DMS79 (cell line): Measurements from ENCODE around the gene KCNH5.

Source experiments
- DNase-seq: peaks from one replicate; lab custom pipeline; 2025; lab: John Stamatoyannopoulos, UW

Gene KCNH5

DNA sequence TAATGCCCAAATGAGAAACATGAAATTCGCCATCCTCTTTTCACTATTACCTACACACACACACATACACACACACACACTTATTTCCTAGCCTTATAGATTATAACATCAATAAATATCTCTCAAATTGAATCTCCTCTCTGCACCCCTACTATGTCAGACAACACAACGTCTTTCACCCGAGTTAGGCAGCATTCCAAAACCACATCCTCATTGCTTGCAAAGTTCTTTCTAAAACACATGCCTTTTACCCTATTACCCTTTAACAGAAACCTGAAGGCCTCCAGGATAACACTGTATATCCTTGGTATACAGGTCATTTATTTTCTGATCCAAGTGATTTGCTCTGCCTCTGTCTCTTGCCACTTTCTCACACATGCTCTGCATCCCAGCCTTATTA lies 56.3 kb downstream of the KCNH5 start:
- DNase-seq = no peak

GRCh38 chr14:62983821-62984220 lies 61.4 kb downstream of the KCNH5 start:
- DNase-seq = no peak

DNA sequence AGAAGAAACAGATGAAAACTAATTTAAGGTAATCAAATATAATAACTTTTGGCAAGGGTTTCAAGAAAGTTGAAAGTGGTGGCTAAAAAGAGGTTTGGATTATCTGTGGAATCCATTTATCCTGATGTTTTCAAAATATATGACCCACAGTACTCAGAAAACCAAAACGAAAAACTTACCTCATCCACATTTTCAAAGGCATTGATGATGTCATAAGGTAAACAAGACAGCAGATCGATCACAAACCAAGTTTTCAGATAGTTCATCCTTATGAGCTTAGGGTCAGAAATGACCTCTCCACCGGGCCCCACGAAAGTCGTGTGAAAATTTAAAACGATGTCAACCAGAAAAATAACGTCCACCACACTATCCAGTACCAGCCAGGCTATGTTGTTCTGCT lies 64.6 kb downstream of the KCNH5 start:
- no peak for DNase-seq

DNA sequence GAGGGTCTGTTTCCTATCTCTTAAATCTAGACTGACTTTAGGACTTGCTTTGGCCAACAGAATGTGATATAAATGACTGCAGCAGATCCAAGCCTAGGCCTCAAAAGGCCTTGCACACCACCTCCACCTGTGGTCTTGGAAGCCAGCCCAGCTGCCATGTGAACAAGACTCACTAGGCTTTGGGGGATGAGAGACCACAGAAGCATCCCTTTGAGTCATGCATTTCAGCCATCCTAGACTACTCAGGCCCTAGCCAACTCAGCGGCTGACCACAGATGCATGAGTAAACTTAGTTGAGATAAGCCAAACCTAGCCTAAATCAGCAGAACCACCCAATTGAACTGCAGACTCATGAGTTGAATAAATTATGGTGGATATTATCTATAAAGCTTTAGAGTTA lies 87.7 kb downstream of the KCNH5 start:
- DNase-seq = no peak

DNA sequence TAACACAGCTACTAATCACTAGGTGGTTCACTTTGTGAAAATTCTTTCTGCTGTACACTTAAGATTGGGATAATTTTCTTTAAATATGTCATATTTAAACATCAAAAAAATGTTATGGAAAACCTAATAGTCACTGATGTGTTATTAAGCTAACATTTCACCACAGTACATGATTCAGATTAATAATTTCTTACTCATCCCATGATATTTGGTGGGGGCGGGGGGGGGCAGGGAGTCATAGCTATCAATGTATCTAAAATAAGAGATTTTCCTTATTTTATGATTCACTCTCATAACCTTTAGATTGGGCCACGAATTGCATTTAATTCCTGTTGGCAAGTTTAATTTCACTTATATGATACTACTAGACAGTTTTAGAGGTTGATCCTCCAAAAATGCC lies 88.8 kb downstream of the KCNH5 start:
- DNase-seq = no peak

GRCh38 chr14:62954165-62954564 lies 91.1 kb downstream of the KCNH5 start:
- no peak for DNase-seq

DNA sequence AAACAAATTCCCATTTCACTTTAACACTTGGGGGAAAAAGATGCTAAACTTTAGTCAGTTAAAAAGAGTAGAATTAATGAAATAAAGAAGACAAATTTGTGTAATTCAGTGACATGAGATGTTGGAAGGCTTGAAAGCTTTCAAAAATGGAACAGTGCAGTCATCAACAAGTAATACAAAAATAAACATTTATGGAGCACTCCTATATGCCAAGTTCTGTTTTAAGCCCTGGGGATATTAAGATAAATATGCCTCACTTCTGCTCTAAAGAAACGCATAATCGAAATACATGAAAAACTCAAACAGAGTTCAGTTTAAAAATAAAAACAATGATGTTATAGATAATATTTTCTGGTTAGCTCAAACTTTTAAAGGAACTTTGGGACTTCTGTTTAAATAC lies 93.0 kb downstream of the KCNH5 start:
- DNase-seq = no peak

DNA sequence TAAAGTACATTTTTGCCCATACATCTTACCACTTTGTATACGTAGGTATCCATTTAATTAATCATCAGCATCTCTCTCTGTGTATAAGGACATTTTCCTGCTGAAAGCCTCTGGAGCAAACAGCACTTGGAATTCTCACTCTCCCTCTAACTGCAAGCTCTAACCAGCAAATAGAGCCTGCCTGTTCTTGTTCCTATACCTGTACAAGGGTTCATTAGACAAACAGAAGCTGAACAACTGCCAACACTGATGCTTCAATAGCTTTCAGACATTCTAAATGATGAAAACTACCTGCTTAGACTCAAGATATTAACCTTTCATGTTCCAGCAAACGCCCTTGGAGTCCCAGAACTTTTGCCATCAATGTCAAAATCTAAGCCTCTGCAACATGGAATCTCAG lies 98.0 kb downstream of the KCNH5 start:
- DNase-seq = peak; percentile 11

DNA sequence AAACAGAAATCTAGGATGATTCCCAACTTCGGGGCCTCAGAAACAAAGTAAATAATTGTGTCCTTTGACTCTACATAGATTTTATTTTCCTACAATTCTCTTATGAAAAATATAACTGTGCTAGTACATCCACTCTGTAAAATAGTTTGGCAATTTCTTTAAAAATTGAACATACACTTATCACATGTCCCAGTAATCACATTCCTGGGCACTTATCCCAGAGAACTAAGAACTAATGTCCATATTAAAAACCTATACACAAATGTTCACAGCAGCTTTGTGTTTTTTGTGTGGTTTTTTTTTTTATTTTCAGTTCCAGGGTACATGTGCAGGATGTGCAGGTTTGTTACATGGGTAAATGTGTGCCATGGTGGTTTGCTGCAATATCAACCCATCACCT lies 99.0 kb downstream of the KCNH5 start:
- DNase-seq = no peak

DNA sequence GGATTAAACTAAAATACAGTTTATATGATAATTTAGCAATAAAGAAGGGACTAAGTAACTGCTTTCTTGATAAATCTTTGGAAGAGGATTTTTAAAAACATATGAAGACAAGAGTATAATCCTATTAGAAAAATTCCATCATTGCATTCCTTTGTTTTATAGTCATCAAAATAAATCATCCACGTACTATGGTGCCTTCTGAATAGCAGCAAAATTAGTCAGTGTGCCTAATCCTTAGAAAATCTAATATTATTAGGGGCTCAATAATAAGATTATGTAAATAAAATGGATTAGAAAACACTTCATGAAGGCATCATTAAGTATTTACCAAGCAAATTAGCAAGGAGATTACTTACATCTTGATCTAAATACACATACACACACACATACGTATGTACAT lies 102.1 kb downstream of the KCNH5 start:
- no peak for DNase-seq

- no peak for DNase-seq
Observed at GRCh38 chr14:62939970-62940369, 105.3 kb downstream of the KCNH5 start.

GRCh38 chr14:62938778-62939177 lies 106.5 kb downstream of the KCNH5 start:
- no peak for DNase-seq

DNA sequence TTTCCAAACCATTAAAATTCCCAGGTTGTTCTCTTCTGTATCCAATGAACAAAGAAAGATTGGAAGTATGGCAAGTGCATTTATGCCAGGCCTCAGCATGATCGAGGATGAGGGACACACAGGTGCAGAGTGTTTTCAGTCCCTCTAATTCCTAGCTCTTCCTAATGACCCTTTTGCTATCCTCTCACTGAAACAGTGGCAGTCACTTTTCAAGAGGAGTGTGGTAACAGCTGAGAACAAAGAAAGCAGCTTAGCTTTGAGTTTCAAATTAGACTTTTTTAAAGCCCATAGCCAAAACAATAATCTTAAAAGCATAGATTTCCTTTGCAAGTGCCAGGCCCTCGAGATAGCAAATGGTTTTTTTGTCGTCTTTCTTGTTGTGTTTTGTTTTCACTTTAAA lies 110.8 kb downstream of the KCNH5 start:
- no peak for DNase-seq

- no peak for DNase-seq
Observed at GRCh38 chr14:62921466-62921865, 123.8 kb downstream of the KCNH5 start.

DNA sequence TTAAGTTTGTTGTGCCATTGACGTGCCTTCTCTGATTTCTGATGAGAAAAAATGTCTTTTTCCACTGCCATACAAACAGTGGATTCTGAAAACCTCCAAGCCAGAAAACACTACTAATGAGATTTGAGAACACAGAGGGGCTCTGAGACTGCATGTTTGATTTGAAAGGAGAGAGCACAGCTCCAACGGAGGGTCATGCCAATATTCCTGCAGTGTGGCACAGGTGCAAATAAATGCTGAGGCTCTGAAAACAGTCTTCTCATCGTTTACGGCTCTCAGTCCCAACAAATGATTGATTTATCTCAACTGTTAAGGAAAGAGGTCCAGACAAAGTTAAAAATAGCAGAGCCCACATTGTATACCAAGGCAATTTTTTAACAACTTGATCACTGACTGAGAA lies 128.7 kb downstream of the KCNH5 start:
- DNase-seq = no peak

DNA sequence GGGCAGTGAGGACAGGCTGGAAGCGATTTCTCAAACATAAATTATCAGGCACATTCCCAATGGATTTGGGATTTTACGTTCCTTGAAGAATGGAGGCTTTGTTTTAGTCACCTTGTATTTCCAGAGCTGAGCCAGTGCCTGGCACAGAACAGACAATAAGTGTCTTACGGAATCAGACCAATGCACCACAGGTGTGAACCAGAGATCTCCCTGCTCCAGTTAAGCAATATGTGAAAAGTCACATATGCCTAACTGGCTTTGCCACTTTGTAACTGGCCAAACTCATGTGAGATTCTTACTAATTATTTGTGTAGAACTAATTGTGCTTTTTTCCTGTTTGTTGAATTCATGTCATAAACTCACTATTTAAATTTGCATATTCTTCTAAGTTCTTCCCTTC lies 130.4 kb downstream of the KCNH5 start:
- DNase-seq = no peak

- DNase-seq = no peak
Observed at GRCh38 chr14:62914025-62914424, 131.2 kb downstream of the KCNH5 start.

DNA sequence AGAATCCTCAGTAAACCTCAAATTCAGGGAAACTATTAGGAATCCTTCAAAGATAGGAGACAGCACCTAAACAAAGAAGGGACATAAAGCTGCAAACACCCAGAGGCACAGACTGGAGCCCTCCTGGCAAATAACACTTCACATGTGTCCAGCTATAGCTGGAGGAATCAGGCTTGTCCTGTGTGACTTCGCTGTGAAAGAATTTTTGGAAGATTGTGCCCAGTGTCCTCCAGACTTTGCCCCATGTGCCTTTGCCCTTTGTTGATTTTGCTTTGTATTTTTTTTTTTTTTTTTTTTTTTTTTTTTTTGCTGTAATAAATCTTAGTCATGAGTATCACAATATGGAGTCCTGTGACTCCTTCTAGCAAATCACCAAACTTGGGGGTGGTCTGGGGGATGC lies 136.8 kb downstream of the KCNH5 start:
- DNase-seq = no peak

DNA sequence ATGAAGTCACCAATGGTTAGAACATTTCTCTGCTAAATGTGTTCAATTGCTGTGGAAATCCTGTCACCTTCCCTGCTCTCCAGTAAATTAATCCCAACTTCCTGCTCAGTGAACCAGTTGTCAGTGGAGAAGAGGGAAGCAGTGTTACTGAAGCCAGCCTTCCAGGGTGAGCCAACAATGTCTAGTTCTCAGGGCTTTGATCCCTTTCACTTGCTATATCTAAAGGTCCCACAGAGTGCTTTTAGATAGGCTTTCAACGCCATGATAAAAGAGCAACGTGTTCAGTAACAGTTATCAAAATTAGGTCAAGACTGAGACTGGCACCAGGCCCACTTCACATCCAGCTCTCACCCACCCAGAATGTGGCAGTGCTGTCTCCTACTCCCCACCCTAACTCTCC lies 139.7 kb downstream of the KCNH5 start:
- no peak for DNase-seq

- DNase-seq = no peak
Observed at GRCh38 chr14:62897771-62898170, 147.5 kb downstream of the KCNH5 start.

DNA sequence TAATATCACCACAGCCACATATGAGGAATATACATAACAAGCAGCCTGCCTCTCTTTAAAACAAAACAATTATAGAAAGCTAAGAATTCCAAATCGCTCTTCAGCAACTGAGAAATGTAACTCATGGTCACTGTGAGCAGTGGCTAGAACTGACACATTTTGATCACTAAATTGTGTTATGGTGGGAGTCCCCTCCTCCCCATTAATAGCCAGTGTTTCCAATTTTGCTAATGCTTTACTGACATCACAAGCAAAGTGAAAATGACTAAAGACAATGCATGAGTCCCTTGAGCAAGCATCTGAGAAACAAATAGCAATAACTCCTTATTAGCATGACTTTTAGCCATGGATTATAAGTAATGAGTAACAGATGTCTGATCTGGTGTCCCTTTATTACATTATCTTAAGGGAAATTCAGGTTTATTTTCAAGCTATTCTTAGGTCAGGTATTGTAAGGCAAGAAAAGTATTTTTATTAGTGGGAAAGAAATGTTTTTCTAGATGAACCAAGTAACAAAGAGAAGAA lies 148.3 kb downstream of the KCNH5 start:
- no peak for DNase-seq

DNA sequence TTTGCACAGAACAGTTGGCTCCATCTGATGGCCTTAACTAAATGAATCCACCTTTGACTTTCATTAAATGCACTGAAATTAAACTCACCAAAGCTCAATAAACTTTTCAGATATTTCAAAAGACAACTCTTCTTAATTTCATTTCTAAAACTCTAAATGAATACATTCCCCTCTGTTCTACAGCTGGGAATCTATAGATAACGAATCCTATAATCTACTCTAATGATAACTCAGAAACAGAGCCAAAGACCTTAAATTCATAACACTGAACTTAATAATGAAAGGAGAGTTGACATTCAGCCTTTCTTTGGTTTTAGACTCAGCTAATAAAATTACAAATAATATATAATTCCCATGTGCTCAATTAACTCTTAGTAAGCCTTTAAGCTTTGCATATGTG lies 150.5 kb downstream of the KCNH5 start:
- DNase-seq = no peak

DNA sequence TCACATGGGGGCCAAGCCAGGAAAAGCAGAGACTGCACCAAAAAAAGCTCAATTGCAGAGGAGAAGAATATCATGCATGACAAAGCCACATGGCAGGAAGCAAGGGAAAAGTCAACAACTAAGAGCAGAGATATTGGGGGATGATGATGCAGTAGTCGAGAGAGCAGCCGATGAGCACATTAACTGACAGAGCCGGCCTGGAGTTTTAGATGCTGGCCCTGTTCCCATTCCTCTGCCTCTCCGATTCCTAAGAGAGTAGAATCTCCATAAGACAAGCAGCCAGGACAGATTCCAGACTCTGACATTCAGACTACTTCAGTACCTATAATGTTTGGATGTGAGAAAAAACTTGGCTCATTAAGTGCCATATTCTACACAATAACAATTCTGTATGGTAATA lies 155.9 kb downstream of the KCNH5 start:
- no peak for DNase-seq

DNA sequence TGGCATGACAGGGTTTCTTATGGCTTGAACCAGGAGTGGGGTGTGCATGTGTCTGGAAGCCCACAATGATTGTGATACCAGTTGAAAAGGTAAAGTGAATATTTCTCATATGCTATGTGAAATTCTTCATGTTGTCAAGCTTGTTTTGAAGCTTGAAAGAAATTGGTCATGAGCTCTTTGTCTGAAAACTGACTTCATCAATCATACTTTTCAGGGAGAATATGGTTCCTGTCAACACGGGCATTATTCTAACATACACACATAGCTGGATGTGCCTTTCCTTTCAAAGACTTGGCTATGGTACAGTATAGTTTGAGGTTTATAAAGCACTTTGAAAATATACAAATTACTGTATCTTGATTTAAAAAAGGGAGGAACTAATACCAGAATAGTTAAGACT lies 158.8 kb downstream of the KCNH5 start:
- no peak for DNase-seq

DNA sequence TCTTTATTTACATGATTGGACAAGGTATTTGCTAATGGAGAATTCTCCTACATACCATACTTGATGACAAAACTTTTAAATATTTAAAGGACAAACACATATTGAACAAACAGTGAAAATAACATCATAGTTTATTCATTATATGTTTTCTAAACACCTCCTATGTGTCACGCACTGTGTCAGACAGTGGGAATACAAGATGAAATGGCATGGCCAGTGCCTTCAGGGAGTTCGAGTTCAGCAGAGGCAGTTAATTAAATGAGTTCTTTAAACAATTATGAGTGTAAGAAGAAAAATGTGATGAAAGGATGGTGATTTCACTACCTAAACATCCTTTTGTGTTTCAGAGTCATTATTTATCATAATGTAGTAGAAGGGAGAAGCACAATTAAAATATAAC lies 159.8 kb downstream of the KCNH5 start:
- no peak for DNase-seq
